GM11168 (cell line): ENCODE results near the gene IGFBPL1.

Source experiments
- in situ Hi-C: fragments of 300-500 bp; cut with MboI; formaldehyde crosslinking; loops from one replicate; pipeline ENCODE4 v1.12.0; 2022; ENCODE audit warnings: low sequenced_read_pairs; ENCODE audit not compliant: unreplicated experiment

IGFBPL1 gene

DNA sequence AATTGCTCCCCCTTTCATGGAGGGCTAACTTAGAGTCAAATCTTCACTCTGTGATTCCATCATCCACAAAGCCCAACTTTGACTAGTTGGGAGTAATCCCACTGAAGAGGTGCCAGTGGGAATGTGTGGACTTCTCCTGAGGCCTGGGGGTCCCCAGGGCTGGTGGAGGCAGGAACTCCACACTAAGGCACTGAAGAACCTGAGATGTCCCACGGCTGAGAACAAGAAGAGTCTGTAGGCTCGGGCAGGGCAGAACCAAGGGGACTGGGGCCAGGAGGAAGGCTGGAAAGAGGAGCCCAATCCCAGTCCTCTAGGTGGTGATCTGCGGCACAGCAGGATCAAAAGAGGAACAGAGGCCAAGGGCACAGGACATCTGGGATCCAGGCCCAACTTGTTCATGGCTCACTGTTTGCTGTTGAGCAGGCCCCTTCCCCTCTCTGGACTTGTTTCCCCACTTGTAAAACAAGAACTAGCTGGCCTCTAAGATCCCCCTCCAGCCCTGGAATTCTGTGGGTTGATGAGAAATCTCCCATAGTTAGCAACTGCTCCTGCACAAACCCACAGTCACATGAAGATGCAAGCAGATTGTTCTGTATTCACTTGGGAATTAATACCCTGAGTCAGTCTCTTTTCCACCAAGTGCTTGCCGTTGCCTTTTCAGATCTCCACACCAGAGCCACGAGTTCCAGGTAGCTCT lies 64.4 kb downstream of the IGFBPL1 start:
- in situ Hi-C loops, result loop anchor here (25.0 kb wide), 1 partner anchor 448 kb away; the partner anchor contains the start of gene SLC25A51

DNA sequence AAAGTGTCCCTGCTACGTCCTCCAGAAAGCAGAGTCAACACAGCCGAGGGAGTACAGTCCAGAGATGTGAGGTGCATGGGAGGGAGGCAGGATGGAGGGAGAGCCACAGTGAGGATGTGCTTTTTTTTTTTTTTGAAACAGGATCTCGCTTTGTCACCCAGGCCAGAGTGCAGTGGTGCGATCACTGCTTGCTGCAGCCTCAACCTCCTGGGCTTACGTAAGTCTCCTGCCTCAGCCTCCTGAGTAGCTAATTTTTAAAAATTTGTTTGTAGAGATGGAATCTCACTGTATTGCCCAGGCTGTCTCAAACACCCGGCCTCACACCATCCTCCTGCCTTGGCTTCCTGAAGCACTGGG lies 65.0 kb downstream of the IGFBPL1 start:
- in situ Hi-C loops, result loop anchor here (25.0 kb wide), 1 partner anchor 447 kb away; the partner anchor contains the start of gene SLC25A51

DNA sequence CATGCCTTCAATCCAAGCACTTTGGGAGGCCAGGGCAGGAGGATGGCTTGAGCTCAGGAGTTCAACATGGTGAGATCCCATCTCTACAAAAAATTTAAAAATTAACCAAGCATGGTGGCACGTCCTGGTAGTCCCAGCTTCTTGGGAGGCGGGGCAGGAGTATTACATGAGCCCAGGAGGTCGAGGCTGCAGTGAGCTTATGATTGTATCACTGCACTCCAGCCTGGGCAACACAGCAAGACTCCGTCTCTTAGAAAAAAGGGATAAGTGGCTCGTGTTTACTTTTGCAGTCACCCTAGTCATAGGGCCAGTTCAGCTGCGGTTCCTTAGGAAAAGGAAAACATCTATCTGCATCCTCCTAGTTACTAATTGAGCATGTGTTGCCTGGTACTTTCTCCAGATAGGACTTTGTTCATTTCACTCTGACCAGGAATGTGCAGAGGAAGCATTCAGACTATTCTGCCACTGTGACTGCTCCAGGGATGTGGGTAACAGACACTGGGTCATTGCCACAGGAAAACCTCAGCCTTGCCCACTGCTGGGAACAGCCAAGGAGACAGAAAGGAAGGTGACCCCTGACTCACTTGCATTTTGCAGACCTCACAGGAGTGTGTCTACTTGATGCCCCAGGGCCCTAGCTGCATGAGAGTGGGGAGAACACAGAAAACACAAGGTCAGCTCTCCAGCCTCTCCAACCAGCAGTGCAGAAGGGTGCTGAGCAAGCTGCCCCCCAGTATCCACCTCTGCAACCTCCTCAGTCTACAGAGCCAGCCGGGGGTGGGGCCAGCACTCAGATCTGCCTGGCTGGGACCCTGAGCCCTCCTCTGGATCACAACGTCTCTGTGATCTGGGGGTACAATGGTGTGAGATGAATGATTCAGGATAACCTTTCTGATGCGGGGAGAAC lies 65.6 kb downstream of the IGFBPL1 start:
- in situ Hi-C loops, result loop anchor here (25.0 kb wide), 1 partner anchor 446 kb away; the partner anchor contains the start of gene SLC25A51

GRCh38 chr9:38357350-38358114 lies 66.7 kb downstream of the IGFBPL1 start:
- in situ Hi-C loops, result loop anchor here (25.0 kb wide), 1 partner anchor 445 kb away; the partner anchor contains the start of gene SLC25A51

DNA sequence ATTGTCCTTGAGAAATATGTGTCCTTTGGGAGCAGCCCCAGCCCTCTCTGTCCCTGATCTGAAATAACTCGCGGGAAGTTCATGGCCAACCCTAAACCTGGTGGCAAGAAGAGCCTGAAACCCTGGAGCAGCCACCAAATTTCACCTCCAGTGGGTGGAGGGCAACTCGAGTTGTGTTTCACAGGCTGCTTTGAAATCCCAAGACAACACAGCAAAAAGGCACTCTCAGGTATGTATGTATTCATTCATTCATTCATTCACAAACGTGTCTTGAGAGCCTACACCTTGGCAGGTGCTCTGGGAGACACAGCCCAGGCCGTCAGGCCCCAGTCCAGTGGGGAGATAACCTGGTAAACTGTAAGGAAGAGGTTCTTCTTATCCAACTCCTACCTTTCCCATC lies 67.4 kb downstream of the IGFBPL1 start:
- in situ Hi-C loops, result loop anchor here (25.0 kb wide), 1 partner anchor 445 kb away; the partner anchor contains the start of gene SLC25A51
